Measurements from ENCODE around the gene NUDCD3. TPM values are rescaled to one million over a fixed set of nuclear protein-coding genes. Genes with fewer than 3 reads are reported as not detected.

Gene NUDCD3
- total and polyA plus RNA-seq, 4 experiments from 2014 or later = 55.2 to 108 (median 80.9) TPM

GRCh38 chr7:44373418-44373740, 117.1 kb downstream of the NUDCD3 start:
- no peak overlapping the region for H3K4me3 ChIP-seq (ENCODE audit: low read length in 2 of 2)
- peak overlapping the region in 1 of 7 donors; percentile 32 for H3K27ac Mint-ChIP-seq
- CTCF ChIA-PET (ENCODE audit: partially characterized antibody) = no interaction called here

GRCh38 chr7:44372560-44373417, 117.7 kb downstream of the NUDCD3 start:
- DNase-seq = no peak
- CTCF ChIA-PET (ENCODE audit: partially characterized antibody) = no interaction called here
- H3K4me3 Mint-ChIP-seq = no peak overlapping the region
- no peaks in the 10 kb centered on the region for H3K27me3 ChIP-seq (ENCODE audit: insufficient read depth, low read length)
- H3K27ac ChIP-seq (ENCODE audit: low read depth, low read length) = no peak overlapping the region
- peaks cover 0 to 13% (median 12%) of the 10 kb centered on the region in 4 donors for H3K4me1 Mint-ChIP-seq
- no peaks in the 10 kb centered on the region for H3K4me1 ChIP-seq (ENCODE audit: insufficient read depth, low read length)
- intact Hi-C loops (cut with micrococcal nuclease) = loop anchor here (1.0 kb wide), 1 partner anchor 15 kb away; no protein-coding TSS in a partner anchor
- peaks cover 0 to 16% (median 7%) of the 10 kb centered on the region in 8 donors for H3K9me3 Mint-ChIP-seq
- POLR2A ChIA-PET (ENCODE audit: partially characterized antibody) = no interaction called here
- H3K27me3 Mint-ChIP-seq = peaks cover 3 to 5% of the 10 kb centered on the region in 2 donors
- no peaks in the 10 kb centered on the region for H3K9me3 ChIP-seq (ENCODE audit: control insufficient read depth in 1 of 2, low read length in 2 of 2)
- H3K27ac Mint-ChIP-seq = peak overlapping the region in 1 of 7 donors; percentile 32
- no peaks in the 10 kb centered on the region for H3K36me3 ChIP-seq (ENCODE audit: insufficient read depth, low read length)
- H3K36me3 Mint-ChIP-seq = no peaks in the 10 kb centered on the region
- H3K4me3 ChIP-seq (ENCODE audit: low read length in 2 of 2) = no peak overlapping the region

More at GRCh38 chr7:44373418-44373740, 117.1 kb downstream of the NUDCD3 start:
- peaks cover 0 to 2% of the 10 kb centered on the region in 2 donors for H3K27me3 Mint-ChIP-seq
- H3K4me1 ChIP-seq (ENCODE audit: insufficient read depth, low read length) = no peaks in the 10 kb centered on the region
- H3K4me3 Mint-ChIP-seq = no peak overlapping the region
- POLR2A ChIA-PET (ENCODE audit: partially characterized antibody) = no interaction called here
- intact Hi-C loops (cut with micrococcal nuclease) = loop anchor here (1.0 kb wide), 1 partner anchor 14 kb away; no protein-coding TSS in a partner anchor
- DNase-seq = no peak
- no peaks in the 10 kb centered on the region for H3K36me3 Mint-ChIP-seq
- no peaks in the 10 kb centered on the region for H3K27me3 ChIP-seq (ENCODE audit: insufficient read depth, low read length)
- no peak overlapping the region for H3K27ac ChIP-seq (ENCODE audit: low read depth, low read length)
- H3K36me3 ChIP-seq (ENCODE audit: insufficient read depth, low read length) = no peaks in the 10 kb centered on the region
- H3K4me1 Mint-ChIP-seq = peaks cover 0 to 13% (median 12%) of the 10 kb centered on the region in 4 donors
- H3K9me3 Mint-ChIP-seq = peaks cover 0 to 16% (median 7%) of the 10 kb centered on the region in 8 donors
- no peaks in the 10 kb centered on the region for H3K9me3 ChIP-seq (ENCODE audit: control insufficient read depth in 1 of 2, low read length in 2 of 2)

DNA sequence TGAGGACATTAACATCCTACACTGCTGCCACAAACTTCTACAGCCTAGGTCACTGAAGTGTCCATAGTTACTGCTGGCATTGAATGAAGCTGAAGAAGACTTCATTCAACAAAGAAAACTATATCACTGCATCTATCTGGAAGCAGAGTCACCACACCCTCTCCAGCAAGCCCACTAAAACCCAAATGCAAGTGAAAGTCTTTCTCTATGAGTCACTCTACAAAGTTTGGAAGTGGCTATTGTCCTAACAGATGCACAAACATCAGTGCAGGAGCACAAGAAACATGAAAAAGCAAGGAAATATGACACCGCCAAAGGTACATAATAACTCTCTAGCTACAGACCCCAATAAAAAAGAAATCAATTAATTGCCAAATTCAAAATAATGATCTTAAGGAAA, 121.6 kb downstream of the NUDCD3 start:
- intact Hi-C loops (cut with micrococcal nuclease) = no loop called here
- Mint-ChIP-seq H3K9me3 (peaks cover 0 to 16% (median 7%) of the 10 kb centered on the region in 8 donors), H3K4me1 (peaks cover 0 to 13% (median 11%) of the 10 kb centered on the region in 4 donors), H3K27me3 (peaks cover 7 to 10% of the 10 kb centered on the region in 2 donors), H3K4me3 (no peak overlapping the region), H3K36me3 (no peaks in the 10 kb centered on the region), H3K27ac (no peak overlapping the region)
- H3K4me1 ChIP-seq (ENCODE audit: insufficient read depth, low read length) = no peaks in the 10 kb centered on the region
- ChIA-PET POLR2A (ENCODE audit: partially characterized antibody) (interaction anchor here (0.7 kb wide), 1 partner anchor 10 kb away, joined by 3 read pairs; no protein-coding TSS in a partner anchor), CTCF (ENCODE audit: partially characterized antibody) (no interaction called here)
- DNase-seq = no peak
- no peaks in the 10 kb centered on the region for H3K9me3 ChIP-seq (ENCODE audit: control insufficient read depth in 1 of 2, low read length in 2 of 2)
- no peak overlapping the region for H3K27ac ChIP-seq (ENCODE audit: low read depth, low read length)
- no peak overlapping the region for H3K4me3 ChIP-seq (ENCODE audit: low read length in 2 of 2)
- H3K27me3 ChIP-seq (ENCODE audit: insufficient read depth, low read length) = no peaks in the 10 kb centered on the region
- no peaks in the 10 kb centered on the region for H3K36me3 ChIP-seq (ENCODE audit: insufficient read depth, low read length)

GRCh38 chr7:44368455-44368854, 122.0 kb downstream of the NUDCD3 start:
- peaks cover 0 to 16% (median 7%) of the 10 kb centered on the region in 8 donors for H3K9me3 Mint-ChIP-seq
- no peak overlapping the region for H3K4me3 Mint-ChIP-seq
- no peaks in the 10 kb centered on the region for H3K27me3 ChIP-seq (ENCODE audit: insufficient read depth, low read length)
- H3K4me1 ChIP-seq (ENCODE audit: insufficient read depth, low read length) = no peaks in the 10 kb centered on the region
- H3K36me3 ChIP-seq (ENCODE audit: insufficient read depth, low read length) = no peaks in the 10 kb centered on the region
- H3K27me3 Mint-ChIP-seq = peaks cover 7 to 10% of the 10 kb centered on the region in 2 donors
- ChIA-PET CTCF (ENCODE audit: partially characterized antibody) (interaction anchor here (1.0 kb wide), 1 partner anchor 60 kb away, joined by 3 read pairs; no protein-coding TSS in a partner anchor), POLR2A (ENCODE audit: partially characterized antibody) (interaction anchor here (1.2 kb wide), 1 partner anchor 92 kb away, joined by 4 read pairs; no protein-coding TSS in a partner anchor)
- H3K4me1 Mint-ChIP-seq = peaks cover 0 to 13% (median 11%) of the 10 kb centered on the region in 4 donors
- intact Hi-C loops (cut with micrococcal nuclease) = no loop called here
- H3K36me3 Mint-ChIP-seq = no peaks in the 10 kb centered on the region
- H3K27ac Mint-ChIP-seq = no peak overlapping the region
- no peak overlapping the region for H3K4me3 ChIP-seq (ENCODE audit: low read length in 2 of 2)
- H3K27ac ChIP-seq (ENCODE audit: low read depth, low read length) = no peak overlapping the region
- no peak for DNase-seq
- no peaks in the 10 kb centered on the region for H3K9me3 ChIP-seq (ENCODE audit: control insufficient read depth in 1 of 2, low read length in 2 of 2)

DNA sequence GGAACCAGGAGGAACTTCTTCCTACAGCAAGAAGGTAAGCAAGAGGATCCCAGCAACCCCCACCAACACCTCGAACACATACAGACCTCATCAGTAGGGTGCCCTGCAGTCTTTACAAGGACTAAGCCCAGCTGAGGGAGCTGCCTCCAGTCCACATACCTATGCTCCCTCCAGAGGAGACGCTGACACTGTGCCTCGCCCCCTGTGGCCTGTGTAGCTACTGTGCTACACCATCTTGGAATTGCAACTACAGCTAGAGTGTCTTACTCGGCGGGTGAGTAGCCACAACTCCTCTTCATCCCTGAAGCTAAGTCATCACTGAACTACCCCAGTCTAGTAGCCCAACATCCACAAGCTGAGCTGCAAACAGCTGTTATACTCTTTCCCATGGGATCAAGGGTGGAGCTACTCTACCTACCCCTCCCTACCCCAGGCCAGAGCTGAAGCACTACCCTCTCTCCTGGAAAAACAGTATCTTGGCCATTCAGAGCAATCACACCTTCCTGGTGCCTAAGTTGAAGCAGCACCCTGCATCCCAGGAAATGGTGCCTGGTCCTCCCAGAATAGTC, 122.9 kb downstream of the NUDCD3 start:
- H3K27ac Mint-ChIP-seq = no peak overlapping the region
- H3K27ac ChIP-seq (ENCODE audit: low read depth, low read length) = no peak overlapping the region
- POLR2A ChIA-PET (ENCODE audit: partially characterized antibody) = interaction anchor here (1.2 kb wide), 1 partner anchor 93 kb away, joined by 4 read pairs; no protein-coding TSS in a partner anchor
- H3K9me3 ChIP-seq (ENCODE audit: control insufficient read depth in 1 of 2, low read length in 2 of 2) = no peaks in the 10 kb centered on the region
- H3K4me1 Mint-ChIP-seq = peaks cover 0 to 13% (median 11%) of the 10 kb centered on the region in 4 donors
- CTCF ChIA-PET (ENCODE audit: partially characterized antibody) = interaction anchor here (1.0 to 1.1 kb wide), 2 partner anchors 8 to 61 kb away, joined by 3 read pairs; no protein-coding TSS in a partner anchor
- H3K9me3 Mint-ChIP-seq = peaks cover 0 to 16% (median 7%) of the 10 kb centered on the region in 8 donors
- peaks cover 0 to under 1% of the 10 kb centered on the region in 2 donors for H3K36me3 Mint-ChIP-seq
- H3K27me3 Mint-ChIP-seq = peaks cover 10 to 12% of the 10 kb centered on the region in 2 donors
- H3K4me3 Mint-ChIP-seq = no peak overlapping the region
- intact Hi-C loops (cut with micrococcal nuclease) = no loop called here
- H3K4me1 ChIP-seq (ENCODE audit: insufficient read depth, low read length) = no peaks in the 10 kb centered on the region
- no peaks in the 10 kb centered on the region for H3K27me3 ChIP-seq (ENCODE audit: insufficient read depth, low read length)
- no peak for DNase-seq
- H3K36me3 ChIP-seq (ENCODE audit: insufficient read depth, low read length) = no peaks in the 10 kb centered on the region
- H3K4me3 ChIP-seq (ENCODE audit: low read length in 2 of 2) = no peak overlapping the region

DNA sequence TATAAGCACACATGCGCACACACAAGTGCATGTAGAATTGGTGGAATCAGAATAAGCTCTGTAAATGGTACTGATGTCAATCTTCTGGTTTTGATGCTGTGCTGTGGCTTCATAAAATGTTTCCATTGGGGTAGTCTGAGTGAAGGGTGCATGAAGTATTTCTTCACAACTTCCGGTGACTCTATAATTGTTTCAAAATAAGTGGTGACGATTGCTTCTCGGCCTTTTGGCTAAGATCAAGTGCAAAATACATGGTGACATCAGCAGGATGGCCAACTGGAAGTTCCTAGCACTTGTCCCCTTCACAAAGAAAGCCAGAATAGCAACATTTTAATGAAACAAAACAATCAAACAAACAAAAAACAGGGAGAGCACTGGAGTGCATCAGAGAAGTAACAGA, 123.5 kb downstream of the NUDCD3 start:
- H3K27ac Mint-ChIP-seq = no peak overlapping the region
- CTCF ChIA-PET (ENCODE audit: partially characterized antibody) = interaction anchor here (1.1 kb wide), 1 partner anchor 8 kb away, joined by 3 read pairs; no protein-coding TSS in a partner anchor
- no peak overlapping the region for H3K4me3 Mint-ChIP-seq
- peaks cover 0 to 19% (median 9%) of the 10 kb centered on the region in 8 donors for H3K9me3 Mint-ChIP-seq
- POLR2A ChIA-PET (ENCODE audit: partially characterized antibody) = interaction anchor here (1.2 kb wide), 1 partner anchor 94 kb away, joined by 4 read pairs; no protein-coding TSS in a partner anchor
- peaks cover 0 to 1% of the 10 kb centered on the region in 2 donors for H3K36me3 Mint-ChIP-seq
- no peaks in the 10 kb centered on the region for H3K4me1 ChIP-seq (ENCODE audit: insufficient read depth, low read length)
- peaks cover 11 to 15% of the 10 kb centered on the region in 2 donors for H3K27me3 Mint-ChIP-seq
- no peak overlapping the region for H3K4me3 ChIP-seq (ENCODE audit: low read length in 2 of 2)
- H3K9me3 ChIP-seq (ENCODE audit: control insufficient read depth in 1 of 2, low read length in 2 of 2) = no peaks in the 10 kb centered on the region
- no peak for DNase-seq
- no peaks in the 10 kb centered on the region for H3K36me3 ChIP-seq (ENCODE audit: insufficient read depth, low read length)
- no peaks in the 10 kb centered on the region for H3K27me3 ChIP-seq (ENCODE audit: insufficient read depth, low read length)
- H3K27ac ChIP-seq (ENCODE audit: low read depth, low read length) = no peak overlapping the region
- H3K4me1 Mint-ChIP-seq = peaks cover 0 to 13% (median 9%) of the 10 kb centered on the region in 4 donors
- intact Hi-C loops (cut with micrococcal nuclease) = no loop called here

- Histone ChIP-seq H3K4me1 (ENCODE audit: insufficient read depth, low read length) (no peaks in the 10 kb centered on the region), H3K9me3 (ENCODE audit: control insufficient read depth in 1 of 2, low read length in 2 of 2) (no peaks in the 10 kb centered on the region), H3K27ac (ENCODE audit: low read depth, low read length) (no peak overlapping the region), H3K27me3 (ENCODE audit: insufficient read depth, low read length) (no peaks in the 10 kb centered on the region), H3K4me3 (ENCODE audit: low read length in 2 of 2) (no peak overlapping the region), H3K36me3 (ENCODE audit: insufficient read depth, low read length) (no peaks in the 10 kb centered on the region)
- ChIA-PET POLR2A (ENCODE audit: partially characterized antibody) (no interaction called here), CTCF (ENCODE audit: partially characterized antibody) (no interaction called here)
- peaks cover 26 to 34% of the 10 kb centered on the region in 2 donors for H3K27me3 Mint-ChIP-seq
- H3K27ac Mint-ChIP-seq = no peak overlapping the region
- intact Hi-C loops (cut with micrococcal nuclease) = no loop called here
- no peaks in the 10 kb centered on the region for H3K36me3 Mint-ChIP-seq
- H3K4me3 Mint-ChIP-seq = no peak overlapping the region
- H3K9me3 Mint-ChIP-seq = peaks cover 2 to 39% (median 30%) of the 10 kb centered on the region in 8 donors
- no peaks in the 10 kb centered on the region for H3K4me1 Mint-ChIP-seq
- DNase-seq = no peak
Observed at GRCh38 chr7:44353668-44354067, 136.8 kb downstream of the NUDCD3 start.
